Ascending aorta (tissue), 2 donors: Measurements from ENCODE around the gene WNT10A. TPM values are rescaled to one million over a fixed set of nuclear protein-coding genes. Genes with fewer than 3 reads are reported as not detected.

ENCODE experiments used
- DNase-seq, 2 donors: peaks; one replicate each; pipeline ENCODE4 v3.0.0-alpha.2; 2019; ENCODE audit warnings: low spot score in 2 of 2
- H3K27ac ChIP-seq, 2 donors: fragments of 200-600 bp; sonication (generic); one replicate each; pipeline ENCODE4 v1.5.1; 2016 to 2017; ENCODE audit warnings: mild to moderate bottlenecking in 1 of 2
- H3K27me3 ChIP-seq: fragments of 200-600 bp; sonication (generic); one replicate; pipeline ENCODE4 v1.5.1; 2017
- H3K36me3 ChIP-seq, 2 donors: fragments of 200-600 bp; sonication (generic); one replicate each; pipeline ENCODE4 v1.5.1; 2016
- H3K4me1 ChIP-seq, 2 donors: fragments of 200-600 bp; sonication (generic); one replicate each; pipeline ENCODE4 v1.5.1; 2016 to 2017; ENCODE audit warnings: mild to moderate bottlenecking in 1 of 2
- H3K4me3 ChIP-seq, 2 donors: fragments of 200-600 bp; sonication (generic); one replicate each; pipeline ENCODE4 v1.5.1; 2016 to 2017; ENCODE audit warnings: mild to moderate bottlenecking in 1 of 2
- H3K9me3 ChIP-seq, 2 donors: fragments of 200-600 bp; sonication (generic); one replicate each; pipeline ENCODE4 v1.5.1; 2016
- intact Hi-C: fragments of 100-400 bp; cut with DNase I; formaldehyde crosslinking; loops from one replicate; pipeline ENCODE4 v1.15.1; 2023
- total RNA-seq: library from RNA; depleted of rRNA; stranded (reverse); fragments of >200 nt; gene quantifications from one replicate; pipeline ENCODE4 v1.1.0, GENCODE V29; 2016
- TF ChIP-seq, protein P1 (sequence below), 3 experiments: fragments of 200-600 bp in 2 of 3; fragments of 450-650 bp in 1 of 3; sonication (generic) in 2 of 3; IDR thresholded peaks; one replicate each; pipeline ENCODE4 v1.5.1; 2016 to 2019; ENCODE audit warnings: antibody characterized with exemption in 3 of 3, mild to moderate bottlenecking in 1 of 3, moderate library complexity in 1 of 3

Gene WNT10A
- total RNA-seq, 1 donor from 2014 or later, result not detected

- H3K9me3 ChIP-seq, result no peaks in the 10 kb centered on the region
- DNase-seq, result peak in 1 of 2 donors; percentile 78
- peaks cover 31% of the 10 kb centered on the region for H3K27me3 ChIP-seq
- peaks cover 0 to 12% of the 10 kb centered on the region in 2 donors for H3K4me1 ChIP-seq
- no peak overlapping the region for H3K4me3 ChIP-seq
- H3K36me3 ChIP-seq, result no peaks in the 10 kb centered on the region
- H3K27ac ChIP-seq, result no peak overlapping the region
- intact Hi-C loops, result loop anchor here (1.0 kb wide), 1 partner anchor 22 kb away; no protein-coding TSS in a partner anchor
- TF ChIP-seq, protein P1, sequence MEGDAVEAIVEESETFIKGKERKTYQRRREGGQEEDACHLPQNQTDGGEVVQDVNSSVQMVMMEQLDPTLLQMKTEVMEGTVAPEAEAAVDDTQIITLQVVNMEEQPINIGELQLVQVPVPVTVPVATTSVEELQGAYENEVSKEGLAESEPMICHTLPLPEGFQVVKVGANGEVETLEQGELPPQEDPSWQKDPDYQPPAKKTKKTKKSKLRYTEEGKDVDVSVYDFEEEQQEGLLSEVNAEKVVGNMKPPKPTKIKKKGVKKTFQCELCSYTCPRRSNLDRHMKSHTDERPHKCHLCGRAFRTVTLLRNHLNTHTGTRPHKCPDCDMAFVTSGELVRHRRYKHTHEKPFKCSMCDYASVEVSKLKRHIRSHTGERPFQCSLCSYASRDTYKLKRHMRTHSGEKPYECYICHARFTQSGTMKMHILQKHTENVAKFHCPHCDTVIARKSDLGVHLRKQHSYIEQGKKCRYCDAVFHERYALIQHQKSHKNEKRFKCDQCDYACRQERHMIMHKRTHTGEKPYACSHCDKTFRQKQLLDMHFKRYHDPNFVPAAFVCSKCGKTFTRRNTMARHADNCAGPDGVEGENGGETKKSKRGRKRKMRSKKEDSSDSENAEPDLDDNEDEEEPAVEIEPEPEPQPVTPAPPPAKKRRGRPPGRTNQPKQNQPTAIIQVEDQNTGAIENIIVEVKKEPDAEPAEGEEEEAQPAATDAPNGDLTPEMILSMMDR (IDR thresholded peaks at IDR 0.05), result peak; percentile 88 to 97 (median 92)
Observed at GRCh38 chr2:218876562-218877219, 4.0 kb upstream of the WNT10A start.

- no peak for DNase-seq
- Histone ChIP-seq H3K4me1 (peaks cover 0 to 12% of the 10 kb centered on the region in 2 donors), H3K36me3 (no peaks in the 10 kb centered on the region), H3K27ac (no peak overlapping the region), H3K27me3 (peaks cover 31% of the 10 kb centered on the region), H3K9me3 (no peaks in the 10 kb centered on the region), H3K4me3 (no peak overlapping the region)
- TF ChIP-seq, protein P1 (IDR thresholded peaks at IDR 0.05), result no peak
- intact Hi-C loops, result no loop called here
Observed at GRCh38 chr2:218877331-218877730, 3.3 kb upstream of the WNT10A start.

DNA sequence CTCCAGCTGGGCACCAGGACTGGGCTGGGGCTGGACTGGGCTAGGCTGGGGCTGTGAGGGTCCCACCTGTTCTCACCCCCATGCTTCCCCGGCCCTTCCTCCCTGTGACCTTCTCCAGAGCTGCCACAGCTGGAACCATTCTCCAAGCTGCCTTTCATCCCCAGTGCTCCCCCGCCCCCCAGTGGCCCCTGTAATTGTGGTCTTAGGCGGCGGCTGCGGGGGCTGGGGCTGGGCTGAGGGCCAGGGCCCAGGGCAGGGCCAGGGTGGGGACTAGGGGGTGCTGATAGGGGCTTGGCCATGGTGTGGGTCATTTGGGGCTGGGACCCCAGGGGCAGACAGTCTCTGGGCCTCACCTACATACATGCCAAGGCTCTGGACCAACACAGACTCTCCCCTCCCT is 2.8 kb upstream of the WNT10A start:
- TF ChIP-seq, protein P1 (IDR thresholded peaks at IDR 0.05), result no peak
- DNase-seq, result no peak
- Histone ChIP-seq H3K9me3 (no peaks in the 10 kb centered on the region), H3K4me3 (no peak overlapping the region), H3K27ac (no peak overlapping the region), H3K36me3 (no peaks in the 10 kb centered on the region), H3K4me1 (peaks cover 0 to 12% of the 10 kb centered on the region in 2 donors), H3K27me3 (peaks cover 31% of the 10 kb centered on the region)
- intact Hi-C loops, result no loop called here

GRCh38 chr2:218878486-218878885 is 2.2 kb upstream of the WNT10A start:
- peaks cover 28% of the 10 kb centered on the region for H3K27me3 ChIP-seq
- DNase-seq, result no peak
- no peaks in the 10 kb centered on the region for H3K9me3 ChIP-seq
- H3K27ac ChIP-seq, result no peak overlapping the region
- TF ChIP-seq, protein P1 (IDR thresholded peaks at IDR 0.05), result no peak
- no peaks in the 10 kb centered on the region for H3K36me3 ChIP-seq
- no peak overlapping the region for H3K4me3 ChIP-seq
- peaks cover 0 to 16% of the 10 kb centered on the region in 2 donors for H3K4me1 ChIP-seq
- intact Hi-C loops, result no loop called here

DNA sequence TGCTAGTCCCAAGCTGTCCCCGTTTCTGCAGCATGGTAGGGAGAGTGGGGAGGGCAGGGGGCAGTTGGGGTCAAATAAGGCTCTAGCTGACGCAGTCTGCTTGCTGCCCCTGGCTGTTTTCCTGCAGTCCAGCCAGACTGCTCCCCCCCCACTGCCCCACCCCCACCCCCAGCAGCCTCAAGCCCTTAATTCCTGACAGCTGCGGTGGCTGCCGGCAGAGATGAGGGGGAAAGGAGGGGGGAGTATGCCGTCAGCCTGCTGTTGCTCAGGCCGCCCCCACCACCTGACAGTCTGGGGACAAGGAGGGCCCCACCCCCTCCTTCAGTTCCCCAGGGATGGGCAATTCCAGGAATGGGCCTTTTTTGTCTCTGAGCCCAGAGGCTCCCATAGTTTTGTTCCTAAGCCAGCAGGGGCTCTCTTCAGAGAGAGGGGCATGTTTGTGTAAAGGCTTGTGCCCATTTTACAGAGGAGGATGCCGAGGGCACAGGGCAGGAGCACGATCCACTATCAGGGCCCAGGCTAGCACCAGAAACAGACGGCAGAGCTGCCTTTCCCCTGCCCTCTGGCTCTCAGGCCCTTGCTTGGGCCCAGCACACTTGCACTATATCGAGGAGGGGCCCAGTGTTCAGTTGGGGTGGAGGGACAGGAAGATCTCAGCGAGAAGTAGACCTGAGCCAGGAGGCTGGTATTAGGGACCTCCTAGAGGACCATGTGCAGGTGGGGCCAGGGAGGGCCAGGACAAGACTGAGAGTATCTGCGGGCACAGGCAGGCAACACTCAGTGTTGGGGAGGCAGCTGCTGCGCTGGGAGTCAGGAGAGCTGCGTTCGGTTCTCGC is 1.5 kb upstream of the WNT10A start:
- Histone ChIP-seq H3K9me3 (no peaks in the 10 kb centered on the region), H3K27me3 (peaks cover 25% of the 10 kb centered on the region), H3K27ac (no peak overlapping the region), H3K36me3 (no peaks in the 10 kb centered on the region), H3K4me1 (peaks cover 0 to 22% of the 10 kb centered on the region in 2 donors), H3K4me3 (no peak overlapping the region)
- DNase-seq, result no peak
- TF ChIP-seq, protein P1 (IDR thresholded peaks at IDR 0.05), result no peak
- intact Hi-C loops, result no loop called here
